ENCODE results near the gene KCNQ4. TPM values are rescaled to one million over a fixed set of nuclear protein-coding genes. Genes with fewer than 3 reads are reported as not detected.

The KCNQ4 gene
- total and polyA plus RNA-seq, 2 experiments from 2014 or later: 1.3 to 3.0 TPM

- H3K4me2 ChIP-seq: no peak overlapping the region
- no peaks in the 10 kb centered on the region for H3K4me1 ChIP-seq (ENCODE audit: insufficient read depth)
- H3K27ac Mint-ChIP-seq: no peak overlapping the region
- peaks cover 2% of the 10 kb centered on the region for H3K27me3 Mint-ChIP-seq (ENCODE audit: insufficient read depth, low read depth, poor library complexity)
- no peak for TF ChIP-seq NANOG (IDR thresholded peaks at IDR 0.05; ENCODE audit: borderline replicate concordance)
- no peak for TF ChIP-seq ETS1 (IDR thresholded peaks at IDR 0.05)
- no peak for TF ChIP-seq CTCF (conservative IDR thresholded peaks at IDR 0.05; ENCODE audit: low read depth in 2 of 2)
- TF ChIP-seq ZNF114 (CRISPR knock-in tag; IDR thresholded peaks at IDR 0.05): no peak
- TF ChIP-seq EZH2 (IDR thresholded peaks at IDR 0.05; ENCODE audit: low read depth, unreplicated experiment): no peak
- TF ChIP-seq ZNF462 (CRISPR knock-in tag; IDR thresholded peaks at IDR 0.05): no peak
- TF ChIP-seq ZNF331 (CRISPR knock-in tag; IDR thresholded peaks at IDR 0.05; ENCODE audit: low read depth): no peak
- TF ChIP-seq EZH2phosphoT487 (IDR thresholded peaks at IDR 0.05; ENCODE audit: unreplicated experiment): no peak
- TF ChIP-seq POLR2AphosphoS5 (IDR thresholded peaks at IDR 0.05; ENCODE audit: low read depth): no peak
- TF ChIP-seq REST (IDR thresholded peaks at IDR 0.05; ENCODE audit: unreplicated experiment): no peak
- TF ChIP-seq JUNB (IDR thresholded peaks at IDR 0.05; ENCODE audit: unreplicated experiment): no peak
- peaks cover 28% of the 10 kb centered on the region for H3K36me3 ChIP-seq (ENCODE audit: insufficient read depth)
- H3K4me3 Mint-ChIP-seq: no peak overlapping the region
- no peaks in the 10 kb centered on the region for H3K27me3 ChIP-seq (ENCODE audit: insufficient read depth)
- no peaks in the 10 kb centered on the region for H3K9me2 ChIP-seq (ENCODE audit: insufficient read depth)
- no peaks in the 10 kb centered on the region for H3K4me1 Mint-ChIP-seq
- DNase-seq (ENCODE audit: low spot score) (no peak), ATAC-seq (no peak)
- H4K20me1 ChIP-seq (replicated peaks; ENCODE audit: insufficient read depth): peaks cover 8% of the 10 kb centered on the region
- H3K9me3 Mint-ChIP-seq: no peaks in the 10 kb centered on the region
- no peak overlapping the region for H2AFZ ChIP-seq
- H3K79me2 ChIP-seq (replicated peaks; ENCODE audit: insufficient read depth): no peaks in the 10 kb centered on the region
- no peak overlapping the region for H3K27ac ChIP-seq (ENCODE audit: low read depth)
- H3F3A ChIP-seq (replicated peaks; ENCODE audit: low read depth): no peaks in the 10 kb centered on the region
- no peak overlapping the region for H3K4me3 ChIP-seq
- H3K36me3 Mint-ChIP-seq (ENCODE audit: low read depth): peaks cover 79% of the 10 kb centered on the region
These were observed 21.3 kb upstream of the KCNQ4 start for GRCh38 chr1:40762144-40762923.

Measured in GM23338 (cell line).